Glutamatergic neuron (in vitro differentiated cells): ENCODE data around the gene FCGR3B. TPM values are rescaled to one million over a fixed set of nuclear protein-coding genes. Genes with fewer than 3 reads are reported as not detected.
"Not testable (repeated sequence)": the region's sequence is repeated elsewhere in the genome, so short reads cannot be mapped to it uniquely, and the experiment has no call there.

Source experiments
- DNase-seq: peaks from one replicate; pipeline ENCODE4 v3.0.0; 2022
- H3K27ac Mint-ChIP-seq: one replicate; pipeline ENCODE4 v1.8.0; 2020; ENCODE audit warnings: mild to moderate bottlenecking, mixed read lengths, inconsistent platforms; ENCODE audit not compliant: unreplicated experiment
- H3K27me3 Mint-ChIP-seq: one replicate; pipeline ENCODE4 v1.8.0; 2020; ENCODE audit warnings: mild to moderate bottlenecking, moderate library complexity, mixed read lengths, inconsistent platforms; ENCODE audit not compliant: unreplicated experiment
- H3K36me3 Mint-ChIP-seq: one replicate; pipeline ENCODE4 v1.8.0; 2020; ENCODE audit warnings: mild to moderate bottlenecking, mixed read lengths, inconsistent platforms; ENCODE audit not compliant: unreplicated experiment
- H3K4me1 Mint-ChIP-seq: one replicate; pipeline ENCODE4 v1.8.0; 2020; ENCODE audit warnings: mild to moderate bottlenecking, low read depth, mixed read lengths, inconsistent platforms; ENCODE audit not compliant: unreplicated experiment
- H3K4me3 Mint-ChIP-seq: one replicate; pipeline ENCODE4 v1.8.0; 2020; ENCODE audit warnings: mild to moderate bottlenecking, mixed read lengths, inconsistent platforms; ENCODE audit not compliant: unreplicated experiment
- H3K9me3 Mint-ChIP-seq: one replicate; pipeline ENCODE4 v1.8.0; 2020; ENCODE audit warnings: mild to moderate bottlenecking, moderate library complexity, mixed read lengths, inconsistent platforms; ENCODE audit not compliant: unreplicated experiment
- total RNA-seq: library from RNA; stranded (reverse); fragmentation: NEBNext Ultra II Directional; extraction: Animal tissue kit (Norgen Biotek cat#: 25700); gene quantifications from one replicate; pipeline ENCODE4 v1.2.1, GENCODE V29; 2021; ENCODE audit not compliant: unreplicated experiment

Gene FCGR3B
- total RNA-seq, 1 donor from 2014 or later: not detected

DNA sequence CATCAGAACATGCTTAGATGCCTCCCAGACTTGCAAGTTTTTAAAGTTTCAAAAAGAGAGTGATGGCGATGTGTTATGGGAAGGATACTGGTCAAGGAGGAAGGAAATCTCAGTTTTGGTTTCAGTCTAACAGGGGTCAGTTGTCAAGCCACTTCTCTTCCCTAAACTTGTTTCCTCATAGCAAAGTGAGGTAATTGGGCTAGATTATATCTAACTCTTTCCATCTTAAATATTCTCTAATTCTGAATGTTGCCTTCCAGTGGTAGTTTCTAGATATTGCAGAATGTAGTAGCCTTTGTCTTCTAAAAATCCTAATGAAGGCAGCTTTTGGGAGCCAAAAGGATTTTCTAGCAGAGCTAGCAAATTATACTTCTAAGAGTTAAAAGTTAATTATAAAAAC, 11.7 kb upstream of the FCGR3B start:
- not testable (repeated sequence) for H3K4me1 Mint-ChIP-seq, DNase-seq, H3K27me3 Mint-ChIP-seq, H3K4me3 Mint-ChIP-seq, H3K9me3 Mint-ChIP-seq, H3K27ac Mint-ChIP-seq, H3K36me3 Mint-ChIP-seq

DNA sequence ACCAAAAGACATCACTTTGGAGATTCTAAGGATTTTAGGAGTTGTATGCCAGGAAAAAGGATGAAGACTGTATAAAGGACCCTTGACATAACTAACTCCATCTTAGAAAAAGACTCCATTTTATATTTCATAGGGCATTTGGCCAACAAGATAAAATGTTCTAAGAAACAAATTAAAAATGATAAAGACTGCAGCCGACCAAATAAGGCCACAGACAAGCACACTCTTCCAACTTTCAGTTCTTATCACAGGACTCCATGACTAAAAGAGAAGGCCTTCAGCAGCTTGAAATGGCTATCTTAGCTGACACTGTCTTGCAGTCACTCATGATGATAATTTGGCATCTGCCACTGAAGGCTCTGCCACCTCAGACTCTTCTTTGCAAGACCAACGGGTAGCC, 8.2 kb upstream of the FCGR3B start:
- not testable (repeated sequence) for H3K27ac Mint-ChIP-seq, DNase-seq, H3K4me3 Mint-ChIP-seq, H3K9me3 Mint-ChIP-seq, H3K4me1 Mint-ChIP-seq, H3K27me3 Mint-ChIP-seq, H3K36me3 Mint-ChIP-seq

DNA sequence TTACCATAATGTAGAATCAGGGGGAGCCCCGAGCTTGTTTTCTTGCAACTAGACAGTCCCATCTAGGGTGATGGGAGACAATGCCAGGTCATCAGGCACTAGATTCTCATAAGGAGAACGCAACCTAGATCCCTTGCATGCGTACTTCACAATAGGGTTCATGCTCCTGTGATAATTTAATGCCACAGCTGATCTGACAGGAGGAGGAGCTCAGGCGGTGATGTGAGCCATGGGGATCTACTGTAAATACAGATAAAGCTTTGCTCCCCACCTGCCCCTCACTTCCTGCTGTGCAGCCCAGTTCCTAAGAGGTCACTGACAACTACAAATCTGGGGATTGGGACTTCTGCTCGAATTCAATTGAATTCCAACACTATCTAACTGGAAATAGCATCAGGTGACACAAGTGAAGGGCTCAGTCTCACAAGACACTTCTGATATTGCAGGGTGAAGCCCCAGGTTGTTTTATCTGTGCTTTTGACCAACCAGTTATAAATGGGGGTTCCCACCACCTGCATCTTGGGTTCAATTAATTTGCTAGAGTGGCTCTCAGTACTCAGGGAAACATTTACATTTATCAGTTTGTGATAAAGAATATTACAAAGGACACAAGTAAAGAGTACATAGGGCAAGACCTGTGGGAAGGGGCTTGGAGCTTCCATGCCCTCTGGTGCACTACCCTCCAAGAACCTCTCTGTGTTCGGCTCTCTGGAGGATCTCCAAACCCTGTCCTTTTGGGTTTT, 7.4 kb upstream of the FCGR3B start:
- not testable (repeated sequence) for H3K9me3 Mint-ChIP-seq, H3K4me3 Mint-ChIP-seq, H3K27ac Mint-ChIP-seq, H3K27me3 Mint-ChIP-seq, DNase-seq, H3K36me3 Mint-ChIP-seq, H3K4me1 Mint-ChIP-seq

DNA sequence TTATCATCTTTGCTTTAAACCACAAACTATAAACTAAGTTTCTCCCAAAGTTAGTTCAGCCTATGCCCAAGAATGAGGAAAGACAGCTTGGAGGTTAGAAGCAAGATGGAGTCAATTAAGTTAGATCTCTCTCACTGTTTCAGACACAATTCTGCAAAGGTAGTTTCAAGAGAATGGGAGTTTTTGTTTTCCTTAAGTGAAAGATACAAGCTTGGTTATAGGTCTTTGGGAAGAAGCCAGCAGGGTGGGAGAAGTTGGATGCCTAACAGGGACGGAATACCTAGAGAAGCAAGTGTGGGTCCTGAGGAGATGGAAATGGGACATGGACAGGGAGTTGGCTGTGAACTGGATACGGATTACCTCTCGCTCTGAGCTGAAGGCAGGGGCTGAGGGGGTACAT, 6.0 kb upstream of the FCGR3B start:
- H3K9me3 Mint-ChIP-seq, H3K27ac Mint-ChIP-seq, H3K27me3 Mint-ChIP-seq, H3K4me3 Mint-ChIP-seq, H3K4me1 Mint-ChIP-seq, DNase-seq, H3K36me3 Mint-ChIP-seq: not testable (repeated sequence)

DNA sequence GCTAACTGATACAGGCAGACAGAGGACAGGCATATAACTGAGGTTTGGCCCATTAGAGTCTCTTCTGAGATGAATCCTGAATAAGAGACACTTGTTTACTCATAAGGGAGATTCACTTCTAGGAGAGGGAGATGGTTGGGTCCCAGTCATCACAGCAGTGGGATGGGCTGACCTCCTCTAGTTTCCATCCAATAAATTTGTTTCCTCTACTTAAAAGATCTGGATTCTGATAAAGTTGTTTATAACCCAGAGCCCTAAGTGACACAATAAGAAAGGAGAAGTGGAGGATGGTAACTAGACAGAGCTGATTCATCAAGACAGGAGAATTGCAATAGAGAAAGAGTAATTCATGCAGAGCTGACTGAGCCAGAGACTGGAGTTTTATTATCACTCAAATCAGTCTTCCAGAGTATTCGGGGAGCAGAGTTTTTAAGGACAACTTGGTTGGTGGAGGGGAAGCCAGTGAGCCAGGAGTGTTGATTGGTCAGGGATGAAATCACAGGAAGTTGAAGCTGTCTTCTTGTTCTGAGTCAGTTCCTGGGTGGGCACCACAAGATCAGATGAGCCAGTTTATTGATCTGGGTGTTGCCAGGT, 5.3 kb upstream of the FCGR3B start:
- H3K4me3 Mint-ChIP-seq, H3K9me3 Mint-ChIP-seq, H3K4me1 Mint-ChIP-seq, H3K27me3 Mint-ChIP-seq, H3K27ac Mint-ChIP-seq, DNase-seq, H3K36me3 Mint-ChIP-seq: not testable (repeated sequence)

DNA sequence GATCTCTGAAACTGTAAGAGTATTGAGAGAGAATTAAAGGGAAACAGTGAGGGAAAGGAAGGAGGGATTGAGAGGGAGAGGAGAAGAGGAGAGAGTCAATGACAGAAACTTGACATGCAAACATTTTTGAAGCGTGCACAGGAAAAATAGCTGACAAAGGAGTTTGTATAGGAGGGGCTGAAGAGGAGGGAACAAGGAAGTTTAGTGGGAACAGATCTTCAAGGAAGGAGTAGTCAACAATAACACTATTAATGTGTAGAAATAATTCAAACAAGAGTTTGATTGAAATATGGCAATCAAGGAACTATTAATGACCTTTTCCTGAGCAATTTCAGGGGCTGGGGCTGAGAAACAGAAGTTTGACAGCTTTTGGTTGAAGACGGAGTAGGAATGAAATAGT, 4.0 kb upstream of the FCGR3B start:
- H3K36me3 Mint-ChIP-seq, H3K9me3 Mint-ChIP-seq, H3K27ac Mint-ChIP-seq, DNase-seq, H3K4me3 Mint-ChIP-seq, H3K27me3 Mint-ChIP-seq, H3K4me1 Mint-ChIP-seq: not testable (repeated sequence)

DNA sequence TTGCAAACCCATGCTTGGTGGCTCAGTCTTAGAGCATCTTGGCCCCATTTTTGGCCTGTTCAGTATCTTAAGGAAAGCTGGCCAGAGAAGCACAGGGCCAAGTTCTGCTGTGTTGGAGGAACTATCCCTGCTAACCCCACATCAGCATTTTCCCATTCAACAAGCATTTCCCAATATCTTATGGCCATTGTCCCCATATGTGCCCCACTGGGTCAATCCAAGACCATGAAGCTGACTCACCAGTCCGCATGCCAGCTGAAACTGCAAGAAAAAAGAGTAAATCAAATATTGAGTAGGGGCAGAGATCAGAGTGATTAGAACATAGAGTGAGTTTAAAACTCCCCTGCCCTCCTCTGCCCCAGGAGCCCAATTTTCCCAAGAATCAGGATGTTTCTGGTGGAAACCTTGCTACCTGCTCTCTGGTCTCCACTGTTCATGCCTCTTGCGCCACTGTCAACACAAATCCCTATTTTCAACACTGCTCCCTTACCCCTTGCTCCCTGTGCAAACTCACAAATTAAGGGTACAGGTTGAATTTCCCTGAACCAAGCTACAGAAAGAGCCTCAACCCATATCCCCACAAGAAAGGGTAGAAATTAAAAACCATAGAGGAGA, 741 bp downstream of the FCGR3B start:
- not testable (repeated sequence) for DNase-seq, H3K9me3 Mint-ChIP-seq, H3K27me3 Mint-ChIP-seq, H3K27ac Mint-ChIP-seq, H3K36me3 Mint-ChIP-seq, H3K4me1 Mint-ChIP-seq, H3K4me3 Mint-ChIP-seq

DNA sequence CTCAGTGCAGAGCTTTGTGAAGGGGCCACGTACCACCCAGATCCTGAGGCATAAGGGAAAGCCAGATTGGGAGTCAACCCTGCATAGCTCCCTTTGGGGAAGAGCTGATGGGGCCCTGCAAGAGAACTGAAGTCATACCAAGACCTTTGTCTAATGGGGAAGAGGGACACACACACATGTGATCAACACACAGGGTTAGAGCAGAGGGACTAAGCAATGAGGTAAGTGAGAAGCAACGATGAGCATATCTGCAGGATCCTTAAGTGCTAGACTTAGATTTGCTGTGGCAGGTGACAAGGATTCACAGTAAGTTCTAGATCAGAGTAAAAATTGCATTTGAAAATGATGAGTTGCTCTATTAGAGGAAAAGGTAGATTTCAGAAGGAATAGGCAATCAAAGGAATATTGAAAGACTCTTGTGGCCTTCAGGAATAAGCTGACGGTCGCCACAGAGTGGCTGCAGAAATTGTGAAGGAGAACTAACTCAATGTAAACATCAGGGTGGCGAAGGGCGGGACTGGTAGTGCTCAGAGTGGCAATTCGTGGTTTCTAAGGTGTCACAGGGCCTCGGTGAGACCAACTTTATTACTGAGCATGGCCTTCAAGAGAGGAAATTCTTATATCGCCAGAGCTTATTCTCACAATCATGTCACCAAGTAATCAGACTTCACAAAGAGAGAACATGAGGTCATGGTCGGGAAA, 4.4 kb downstream of the FCGR3B start:
- not testable (repeated sequence) for H3K4me1 Mint-ChIP-seq, H3K27ac Mint-ChIP-seq, DNase-seq, H3K36me3 Mint-ChIP-seq, H3K9me3 Mint-ChIP-seq, H3K27me3 Mint-ChIP-seq, H3K4me3 Mint-ChIP-seq

DNA sequence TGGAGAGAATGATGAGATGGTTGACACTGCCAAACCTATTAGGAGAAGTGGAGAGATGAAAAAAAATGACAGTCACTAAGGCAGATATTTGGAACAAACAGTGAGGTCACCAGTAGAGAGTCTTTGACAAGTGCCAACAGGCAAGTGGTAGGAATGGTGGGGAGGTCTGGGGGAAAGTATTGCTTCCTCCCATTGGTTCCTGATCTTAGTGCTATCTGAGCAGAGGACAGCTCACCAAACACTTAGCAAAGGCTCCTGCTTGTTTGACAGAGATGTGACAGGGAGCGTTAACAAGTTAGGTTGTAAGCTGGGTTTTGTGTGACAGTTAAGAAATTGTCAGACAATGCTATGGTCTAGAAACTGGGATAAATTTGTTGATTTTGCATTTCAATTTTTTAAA, 6.4 kb downstream of the FCGR3B start:
- H3K27ac Mint-ChIP-seq, H3K36me3 Mint-ChIP-seq, H3K9me3 Mint-ChIP-seq, H3K4me3 Mint-ChIP-seq, H3K4me1 Mint-ChIP-seq, H3K27me3 Mint-ChIP-seq, DNase-seq: not testable (repeated sequence)

DNA sequence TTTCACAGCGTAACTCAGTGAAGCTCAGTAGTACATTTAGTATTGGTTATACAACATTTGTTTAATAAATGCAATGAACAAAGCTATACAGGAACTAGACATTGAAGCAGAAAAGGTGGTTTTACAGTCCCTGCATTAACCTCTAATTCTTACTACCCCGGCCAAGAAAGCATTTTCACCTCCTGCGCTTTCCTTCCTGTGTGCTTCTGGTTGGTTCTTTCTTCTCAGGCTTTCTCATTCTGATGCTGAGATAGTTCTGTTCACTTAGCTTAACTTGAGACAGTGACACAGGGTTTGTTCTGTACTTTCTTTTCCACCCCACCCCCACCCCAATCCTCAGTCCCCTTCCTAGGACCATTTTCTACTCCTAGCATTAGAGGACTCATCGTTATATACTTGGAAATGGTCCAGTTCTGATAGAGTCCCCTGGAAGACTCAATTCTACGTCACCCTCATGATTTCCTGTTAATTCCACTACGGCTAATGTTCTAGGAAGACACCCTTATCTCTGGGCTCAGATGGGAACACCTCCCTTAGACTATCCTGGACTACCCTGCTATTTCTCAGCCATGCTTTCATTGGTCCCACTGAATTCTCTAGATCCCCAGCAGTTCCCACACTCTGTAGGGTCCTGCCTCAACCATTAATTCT, 7.5 kb downstream of the FCGR3B start:
- DNase-seq, H3K4me1 Mint-ChIP-seq, H3K27ac Mint-ChIP-seq, H3K4me3 Mint-ChIP-seq, H3K9me3 Mint-ChIP-seq, H3K36me3 Mint-ChIP-seq, H3K27me3 Mint-ChIP-seq: not testable (repeated sequence)

DNA sequence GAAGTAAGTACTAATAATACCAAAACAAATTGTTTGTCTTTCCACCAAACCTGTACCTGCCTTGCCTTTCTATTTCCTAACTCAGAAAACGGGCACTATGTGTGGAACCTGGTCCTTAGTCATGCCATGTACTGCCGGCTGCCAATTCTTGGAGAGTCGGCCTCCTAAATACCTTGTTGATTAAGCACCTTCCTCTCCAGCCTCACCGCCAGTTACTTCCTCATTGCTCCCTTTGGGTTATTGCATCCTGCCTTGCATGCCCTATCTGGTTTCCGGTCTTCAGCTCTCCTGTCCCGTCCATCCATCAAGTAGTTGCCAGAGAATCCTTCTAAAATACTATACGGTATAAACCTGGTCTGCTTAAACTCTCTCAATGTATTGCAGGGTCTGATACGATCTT, 8.9 kb downstream of the FCGR3B start:
- H3K36me3 Mint-ChIP-seq, H3K27ac Mint-ChIP-seq, DNase-seq, H3K27me3 Mint-ChIP-seq, H3K9me3 Mint-ChIP-seq, H3K4me1 Mint-ChIP-seq: not testable (repeated sequence)
- peak overlapping the region; percentile 90 for H3K4me3 Mint-ChIP-seq
